ENCODE measurements around the gene FAM217A.

FAM217A gene

GRCh38 chr6:4085332-4085700, 6.4 kb upstream of the FAM217A start:
- DNase-seq = no peak

GRCh38 chr6:4084444-4085331, 5.8 kb upstream of the FAM217A start:
- no peak for DNase-seq

- no peak for DNase-seq
Observed at GRCh38 chr6:4074478-4075235, 4.3 kb downstream of the FAM217A start.

- DNase-seq = no peak
Observed at GRCh38 chr6:4071330-4071729, 7.6 kb downstream of the FAM217A start.

GRCh38 chr6:4069199-4069598, 9.7 kb downstream of the FAM217A start:
- DNase-seq = no peak

- no peak for DNase-seq
Observed at GRCh38 chr6:4067673-4068072, 11.3 kb downstream of the FAM217A start.

GRCh38 chr6:4066029-4066755, 12.7 kb downstream of the FAM217A start:
- DNase-seq = no peak

GRCh38 chr6:4059115-4059777, 19.7 kb downstream of the FAM217A start:
- no peak for DNase-seq

- no peak for DNase-seq
Observed at GRCh38 chr6:4057036-4057435, 21.9 kb downstream of the FAM217A start.

- DNase-seq = no peak
Observed at GRCh38 chr6:4055420-4056041, 23.4 kb downstream of the FAM217A start.

GRCh38 chr6:4049246-4049645, 29.7 kb downstream of the FAM217A start:
- no peak for DNase-seq

- no peak for DNase-seq
Observed at GRCh38 chr6:4041480-4041879, 37.5 kb downstream of the FAM217A start.

- no peak for DNase-seq
Observed at GRCh38 chr6:4039348-4039747, 39.6 kb downstream of the FAM217A start.

GRCh38 chr6:4036581-4036980, 42.4 kb downstream of the FAM217A start:
- DNase-seq = no peak

- no peak for DNase-seq
Observed at GRCh38 chr6:4032475-4032874, 46.5 kb downstream of the FAM217A start.

GRCh38 chr6:4031442-4031841, 47.5 kb downstream of the FAM217A start:
- no peak for DNase-seq

- DNase-seq = no peak
Observed at GRCh38 chr6:4030669-4031068, 48.3 kb downstream of the FAM217A start.

- no peak for DNase-seq
Observed at GRCh38 chr6:4029687-4030086, 49.2 kb downstream of the FAM217A start.

GRCh38 chr6:4028051-4028450, 50.9 kb downstream of the FAM217A start:
- DNase-seq = no peak

GRCh38 chr6:4025681-4026080, 53.3 kb downstream of the FAM217A start:
- no peak for DNase-seq

GRCh38 chr6:4023240-4023639, 55.7 kb downstream of the FAM217A start:
- DNase-seq = no peak

Measured in right kidney (tissue), 1 donor.